NCI-H460 (cell line): ENCODE measurements around the gene STYXL1. TPM values are rescaled to one million over a fixed set of nuclear protein-coding genes. Genes with fewer than 3 reads are reported as not detected.
"Not testable (repeated sequence)": the region's sequence is repeated elsewhere in the genome, so short reads cannot be mapped to it uniquely, and the experiment has no call there.

Source experiments
- DNase-seq: peaks from one replicate; pipeline ENCODE4 v3.0.0-alpha.2; 2016; ENCODE audit warnings: low read depth; ENCODE audit errors: extremely low read depth
- total RNA-seq: library from RNA; depleted of rRNA; stranded (reverse); fragments of >200 nt; shearing (Covaris generic); gene quantifications from 2 replicates; pipeline ENCODE4 v1.2.3, GENCODE V29; 2014

Gene STYXL1
- total RNA-seq, 1 experiment from 2014 or later: 102 TPM

- no peak for DNase-seq
Observed at GRCh38 chr7:76066716-76067503, 19.1 kb upstream of the STYXL1 start.

DNA sequence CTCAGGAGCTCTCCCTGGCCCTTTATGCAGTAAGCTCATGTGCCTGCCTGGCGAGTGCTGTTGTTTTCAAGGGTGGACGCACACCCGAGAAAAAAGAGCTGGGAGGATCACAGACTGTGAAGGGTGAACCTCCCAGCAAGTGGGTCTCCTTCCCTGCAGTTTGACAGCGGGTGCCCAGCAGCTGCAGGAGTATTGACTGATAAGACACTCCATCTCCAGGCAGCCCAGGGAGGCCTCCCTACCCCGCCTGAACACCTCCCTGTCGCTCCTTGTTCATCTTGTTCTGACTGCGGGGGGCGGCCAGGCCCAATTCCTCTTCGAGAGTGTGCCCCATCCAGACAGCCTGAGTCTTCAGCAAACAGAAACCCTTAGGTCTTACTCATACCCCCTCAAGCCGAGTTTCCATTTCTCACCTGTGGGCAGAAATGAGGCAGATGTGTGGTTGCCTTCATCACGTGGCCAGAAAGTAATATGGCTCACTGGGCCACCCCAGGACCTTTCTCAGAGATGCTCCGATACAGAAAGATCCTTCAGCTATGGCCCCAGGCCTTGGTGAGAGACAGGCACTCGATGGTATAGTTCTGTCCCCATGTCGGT, 17.3 kb upstream of the STYXL1 start:
- DNase-seq: no peak

DNA sequence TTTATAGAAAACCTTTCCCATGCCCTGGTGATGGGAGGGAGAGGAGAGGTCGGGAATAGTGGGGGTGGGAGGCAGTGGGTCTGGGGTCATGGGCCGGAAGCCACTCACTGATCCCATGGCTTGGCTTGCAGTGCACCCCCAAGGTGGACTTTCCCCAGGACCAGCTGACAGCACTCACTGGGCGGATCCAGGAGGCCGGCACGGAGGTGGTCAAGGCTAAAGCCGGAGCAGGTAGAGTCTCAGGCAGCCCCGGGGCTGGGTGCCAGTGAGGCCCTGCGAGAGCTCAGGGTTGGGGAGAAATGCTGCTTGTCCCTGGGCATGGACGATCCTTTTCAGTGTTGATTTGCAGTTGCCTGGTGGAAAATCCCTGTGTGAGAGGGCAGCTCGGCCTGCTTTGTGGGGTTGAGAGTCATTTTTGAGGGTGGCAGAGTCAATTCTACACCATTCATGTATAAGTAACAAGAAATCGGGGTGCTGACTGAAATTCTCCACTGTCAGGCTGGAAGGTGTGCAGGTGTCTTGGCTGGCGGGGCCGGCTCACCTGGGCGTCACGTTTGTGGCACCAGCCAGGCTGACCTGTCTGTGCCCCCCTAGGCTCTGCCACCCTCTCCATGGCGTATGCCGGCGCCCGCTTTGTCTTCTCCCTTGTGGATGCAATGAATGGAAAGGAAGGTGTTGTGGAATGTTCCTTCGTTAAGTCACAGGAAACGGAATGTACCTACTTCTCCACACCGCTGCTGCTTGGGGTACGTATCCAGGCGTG, 16.6 kb upstream of the STYXL1 start:
- no peak for DNase-seq

DNA sequence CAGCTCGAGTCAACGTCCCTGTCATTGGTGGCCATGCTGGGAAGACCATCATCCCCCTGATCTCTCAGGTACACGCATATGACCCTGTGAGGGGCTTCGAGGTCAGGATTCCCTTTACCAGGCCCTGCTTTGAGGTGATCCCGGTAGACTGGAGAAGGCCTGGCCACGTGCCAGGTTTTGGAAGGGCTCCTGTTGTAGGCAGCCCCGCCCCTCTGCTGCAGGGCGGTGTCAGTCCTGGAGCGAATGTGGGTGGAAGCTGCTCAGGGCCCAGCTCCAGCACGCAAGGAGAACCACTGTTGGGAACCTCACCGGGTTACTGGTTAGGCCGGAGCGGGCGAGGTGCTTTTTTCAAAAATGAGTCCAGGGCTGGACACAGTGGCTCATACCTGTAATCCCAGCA, 15.7 kb upstream of the STYXL1 start:
- no peak for DNase-seq

DNA sequence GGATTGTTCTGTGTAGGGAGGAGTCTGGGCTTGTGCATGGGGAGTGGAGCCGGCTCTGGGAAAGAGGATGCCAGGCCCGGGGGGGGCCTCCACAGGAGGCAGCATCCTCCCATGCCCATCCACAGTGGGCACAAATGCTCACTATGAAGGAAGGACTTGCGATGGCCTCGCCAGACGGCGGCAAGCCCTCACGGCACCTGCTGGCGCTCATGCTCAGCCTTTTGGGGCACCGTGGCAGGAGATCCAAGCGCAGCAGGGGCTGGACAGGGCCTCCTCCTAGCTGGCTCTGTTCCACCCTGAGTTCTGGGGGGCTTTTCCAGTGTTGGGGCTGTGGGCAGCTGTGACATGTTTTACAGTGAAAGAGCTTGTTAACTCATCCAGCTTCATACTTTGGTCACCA, 15.3 kb upstream of the STYXL1 start:
- no peak for DNase-seq

DNA sequence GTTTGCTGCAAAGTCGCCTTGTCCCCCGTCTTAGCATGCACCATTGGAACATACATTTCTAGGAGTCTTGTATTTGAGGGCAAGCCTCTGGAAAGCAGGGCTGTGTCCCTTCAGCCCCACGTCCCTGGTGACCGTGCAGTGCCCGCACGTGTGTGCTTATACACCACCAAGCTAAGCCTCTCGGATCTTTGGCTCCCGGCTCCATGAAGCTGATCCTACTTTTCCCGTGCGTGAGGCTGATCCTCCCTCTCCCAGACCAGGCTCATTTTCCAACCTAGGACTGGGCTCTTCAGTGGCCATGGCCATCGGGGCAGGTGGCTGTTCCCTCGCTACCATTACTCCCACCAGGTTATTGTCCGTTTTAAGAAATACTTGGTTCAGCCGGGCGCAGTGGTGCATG, 14.5 kb upstream of the STYXL1 start:
- no peak for DNase-seq

- DNase-seq: no peak
Observed at GRCh38 chr7:76060842-76061241, 13.0 kb upstream of the STYXL1 start.

DNA sequence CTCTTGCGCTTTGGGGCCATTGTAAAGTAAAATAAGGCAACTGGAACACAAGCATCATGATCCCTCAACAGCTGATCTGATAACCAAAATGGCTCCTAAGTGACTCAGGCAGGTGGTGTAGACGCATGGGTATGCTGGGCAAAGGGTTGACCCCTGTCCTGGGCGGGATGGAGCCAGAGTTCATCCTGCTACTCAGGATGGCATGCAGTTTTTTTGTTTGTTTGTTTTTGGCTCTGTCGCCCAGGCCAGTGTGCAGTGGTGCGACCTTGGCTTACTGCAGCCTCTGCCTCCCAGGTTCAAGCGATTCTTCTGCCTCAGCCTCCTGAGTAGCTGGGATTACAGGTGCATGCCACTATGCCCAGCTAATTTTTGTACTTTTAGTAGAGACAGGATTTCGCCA, 10.9 kb upstream of the STYXL1 start:
- not testable (repeated sequence) for DNase-seq

DNA sequence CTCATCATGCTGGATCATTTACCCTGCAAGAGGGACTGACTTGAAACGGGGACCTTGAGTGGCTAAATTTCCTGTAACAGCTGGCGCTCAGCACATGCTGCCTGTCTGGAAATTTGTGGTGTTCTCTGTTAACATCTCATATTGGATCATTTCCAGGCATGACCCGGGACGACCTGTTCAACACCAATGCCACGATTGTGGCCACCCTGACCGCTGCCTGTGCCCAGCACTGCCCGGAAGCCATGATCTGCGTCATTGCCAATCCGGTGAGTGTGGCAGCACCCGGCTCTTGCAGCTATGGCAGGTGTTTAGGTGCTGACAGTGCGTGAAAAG, 10.0 kb upstream of the STYXL1 start:
- DNase-seq: no peak

- DNase-seq: no peak
Observed at GRCh38 chr7:76057103-76057812, 9.5 kb upstream of the STYXL1 start.

DNA sequence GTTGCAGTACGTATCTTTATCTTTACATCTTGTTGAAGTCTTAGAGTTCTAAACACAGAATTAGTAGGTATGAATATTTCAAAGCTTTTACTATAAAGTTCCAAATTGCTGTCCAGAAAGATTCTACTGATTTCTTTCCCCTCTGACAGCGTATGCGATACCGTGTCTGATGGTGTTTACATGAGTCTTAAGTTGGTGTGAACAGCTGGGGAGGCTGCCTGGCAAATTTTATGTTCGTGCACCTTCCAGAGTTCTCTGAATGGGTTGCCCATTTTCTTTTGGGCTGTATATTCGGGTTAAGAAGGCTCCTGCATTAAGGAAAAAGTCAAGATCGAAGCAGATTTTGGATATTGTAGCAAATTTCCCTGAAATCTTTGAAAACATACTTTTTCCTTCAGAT, 8.4 kb upstream of the STYXL1 start:
- no peak for DNase-seq

DNA sequence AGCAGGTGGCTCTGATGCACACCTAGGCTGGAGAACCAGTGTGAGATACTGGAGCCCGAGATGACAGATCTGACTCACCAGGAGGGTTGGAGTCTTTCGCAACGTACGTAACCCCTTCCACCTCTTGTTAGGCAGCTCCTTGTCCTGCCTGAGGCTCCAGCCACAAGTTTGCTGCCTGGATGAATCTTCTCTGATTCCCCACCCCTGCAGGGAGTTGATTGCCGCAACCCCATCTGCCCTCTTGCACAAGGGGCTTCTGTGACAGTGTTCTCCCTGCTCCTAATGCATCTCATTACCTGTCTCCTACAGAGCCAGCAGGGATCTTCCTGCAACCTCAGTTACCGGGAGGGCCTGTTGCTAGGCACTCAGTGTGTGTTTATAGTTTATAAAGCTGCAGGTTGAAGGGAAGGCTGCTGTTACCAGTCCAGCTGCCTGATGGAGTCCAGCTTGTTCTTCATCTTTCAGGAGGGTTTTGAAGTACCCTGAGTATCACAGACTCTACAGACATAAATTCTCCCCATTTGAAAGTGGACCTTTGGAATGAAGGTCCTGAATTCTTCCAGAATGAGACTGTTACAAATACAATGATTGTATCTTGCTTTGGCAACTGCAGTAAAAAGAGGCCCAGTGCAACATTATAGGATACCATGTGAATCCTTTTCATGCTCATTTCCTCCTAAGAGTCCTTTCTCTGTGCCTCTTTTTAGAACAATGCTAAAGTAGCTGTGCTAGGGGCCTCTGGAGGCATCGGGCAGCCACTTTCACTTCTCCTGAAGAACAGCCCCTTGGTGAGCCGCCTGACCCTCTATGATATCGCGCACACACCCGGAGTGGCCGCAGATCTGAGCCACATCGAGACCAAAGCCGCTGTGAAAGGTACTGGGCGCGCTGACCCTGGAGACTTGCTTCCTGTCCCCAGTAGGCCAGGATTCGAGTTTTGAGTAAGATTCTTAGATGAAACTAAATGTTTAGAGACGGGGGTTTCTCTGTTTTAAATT, 6.6 kb upstream of the STYXL1 start:
- DNase-seq: no peak

GRCh38 chr7:76053461-76053860, 5.7 kb upstream of the STYXL1 start:
- no peak for DNase-seq

GRCh38 chr7:76052681-76053080, 4.9 kb upstream of the STYXL1 start:
- DNase-seq: not testable (repeated sequence)

DNA sequence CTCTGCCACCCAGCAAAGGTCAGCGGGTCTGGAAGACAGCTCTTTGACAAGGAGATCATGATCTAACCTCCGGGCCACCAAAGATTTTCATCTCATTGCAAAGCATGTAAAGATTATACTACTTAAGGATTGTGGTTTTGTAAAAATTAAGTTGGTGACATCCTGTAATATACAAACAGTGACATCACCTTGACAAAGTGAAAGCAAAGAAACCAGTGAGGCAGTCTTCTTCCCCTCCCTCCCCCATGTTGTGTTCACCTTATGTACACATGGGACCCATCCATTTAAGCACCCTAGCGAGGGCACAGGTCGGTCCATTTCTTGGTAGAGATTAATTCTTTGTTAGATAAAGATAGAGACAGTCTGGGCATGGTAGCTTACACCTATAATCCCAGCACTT, 4.0 kb upstream of the STYXL1 start:
- DNase-seq: no peak

- DNase-seq: no peak
Observed at GRCh38 chr7:76050545-76050944, 2.7 kb upstream of the STYXL1 start.

- no peak for DNase-seq
Observed at GRCh38 chr7:76049295-76049694, 1.5 kb upstream of the STYXL1 start.

- DNase-seq: no peak
Observed at GRCh38 chr7:76048668-76048988, 828 bp upstream of the STYXL1 start.

GRCh38 chr7:76047305-76047810, 442 bp downstream of the STYXL1 start:
- no peak for DNase-seq

- no peak for DNase-seq
Observed at GRCh38 chr7:76044375-76044865, 3.4 kb downstream of the STYXL1 start.
